Duodenal mucosa (tissue), 2 donors: ENCODE data around the gene RAB44.

ENCODE experiments used
- H3K27ac ChIP-seq: one replicate; pipeline ENCODE4 v1.7.0; 2013; ENCODE audit warnings: low read depth, low read length
- H3K27me3 ChIP-seq, 2 donors: one replicate each; pipeline ENCODE4 v1.7.0; 2013; ENCODE audit warnings: low read length in 2 of 2, control low read depth in 1 of 2; ENCODE audit not compliant: insufficient read depth in 2 of 2, control insufficient read depth in 1 of 2
- H3K36me3 ChIP-seq, 2 donors: one replicate each; pipeline ENCODE4 v1.7.0; 2013; ENCODE audit warnings: low read length in 2 of 2, control low read depth in 1 of 2; ENCODE audit not compliant: insufficient read depth in 2 of 2, control insufficient read depth in 1 of 2
- H3K4me1 ChIP-seq, 2 donors: one replicate each; pipeline ENCODE4 v1.7.0; 2013; ENCODE audit warnings: low read length in 2 of 2, control low read depth in 1 of 2; ENCODE audit not compliant: insufficient read depth in 2 of 2, control insufficient read depth in 1 of 2
- H3K4me3 ChIP-seq, 2 donors: one replicate each; pipeline ENCODE4 v1.7.0; 2013; ENCODE audit warnings: low read length in 2 of 2, low read depth in 1 of 2
- H3K9ac ChIP-seq, 2 donors: one replicate each; pipeline ENCODE4 v1.7.0; 2013; ENCODE audit warnings: low read length in 2 of 2, low read depth in 1 of 2
- H3K9me3 ChIP-seq, 2 donors: one replicate each; pipeline ENCODE4 v1.7.0; 2013; ENCODE audit warnings: low read length in 2 of 2, control low read depth in 1 of 2; ENCODE audit not compliant: control insufficient read depth in 1 of 2

RAB44 gene

GRCh38 chr6:36769183-36769675, 71.6 kb downstream of the RAB44 start:
- no peak overlapping the region for H3K9ac ChIP-seq
- no peak overlapping the region for H3K4me3 ChIP-seq
- peaks cover 10 to 23% of the 10 kb centered on the region in 2 donors for H3K4me1 ChIP-seq
- H3K9me3 ChIP-seq: no peaks in the 10 kb centered on the region
- H3K27ac ChIP-seq: no peak overlapping the region
- no peaks in the 10 kb centered on the region for H3K36me3 ChIP-seq
- no peaks in the 10 kb centered on the region for H3K27me3 ChIP-seq

DNA sequence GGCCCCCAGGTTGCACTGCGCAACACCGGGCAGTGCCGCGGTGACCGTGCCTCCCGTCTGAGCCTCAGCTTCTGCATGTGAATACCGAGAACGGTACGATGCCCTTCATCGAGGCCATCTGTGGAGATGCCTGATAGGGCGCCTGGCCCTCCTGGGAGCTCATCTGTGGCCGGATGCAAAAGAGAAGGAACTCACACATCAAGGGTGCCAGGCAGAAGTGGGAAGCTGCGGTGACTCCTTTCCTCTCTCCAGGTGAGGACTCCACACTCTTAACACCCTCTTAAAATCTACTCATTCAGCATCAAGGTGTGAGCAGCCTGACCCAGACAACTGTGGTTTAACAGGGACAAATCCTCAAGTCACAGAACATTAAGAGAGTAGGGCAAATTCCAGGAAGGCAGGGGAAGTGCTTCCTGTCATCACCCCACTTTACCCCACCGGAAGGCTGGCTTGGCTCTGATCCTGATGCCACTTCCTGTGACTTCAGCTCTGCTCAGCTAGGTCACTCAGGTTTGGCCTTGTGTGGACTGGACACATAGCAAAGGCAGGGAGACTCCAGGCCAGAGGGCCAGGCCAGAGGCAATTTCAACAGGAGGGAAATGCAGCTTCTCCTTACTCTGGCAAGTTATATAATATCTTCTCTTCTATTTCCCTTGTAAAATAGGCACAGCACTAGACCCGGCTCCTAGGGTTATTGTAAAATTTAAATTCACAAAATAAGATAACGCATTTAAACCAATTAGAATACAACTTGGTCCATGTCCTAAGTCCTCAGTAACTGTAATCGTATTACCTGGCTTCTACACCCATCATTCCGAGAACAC, 72.3 kb downstream of the RAB44 start:
- Histone ChIP-seq H3K4me3 (no peak overlapping the region), H3K9me3 (no peaks in the 10 kb centered on the region), H3K27ac (no peak overlapping the region), H3K9ac (no peak overlapping the region), H3K36me3 (no peaks in the 10 kb centered on the region), H3K27me3 (no peaks in the 10 kb centered on the region), H3K4me1 (peaks cover 10 to 23% of the 10 kb centered on the region in 2 donors)

GRCh38 chr6:36771145-36771544, 73.5 kb downstream of the RAB44 start:
- Histone ChIP-seq H3K36me3 (no peaks in the 10 kb centered on the region), H3K9me3 (no peaks in the 10 kb centered on the region), H3K27ac (no peak overlapping the region), H3K27me3 (no peaks in the 10 kb centered on the region), H3K9ac (no peak overlapping the region), H3K4me3 (no peak overlapping the region), H3K4me1 (peaks cover 10 to 20% of the 10 kb centered on the region in 2 donors)

GRCh38 chr6:36772397-36772796, 74.8 kb downstream of the RAB44 start:
- peaks cover 10 to 17% of the 10 kb centered on the region in 2 donors for H3K4me1 ChIP-seq
- no peak overlapping the region for H3K9ac ChIP-seq
- no peaks in the 10 kb centered on the region for H3K9me3 ChIP-seq
- no peaks in the 10 kb centered on the region for H3K36me3 ChIP-seq
- no peak overlapping the region for H3K27ac ChIP-seq
- no peak overlapping the region for H3K4me3 ChIP-seq
- no peaks in the 10 kb centered on the region for H3K27me3 ChIP-seq

DNA sequence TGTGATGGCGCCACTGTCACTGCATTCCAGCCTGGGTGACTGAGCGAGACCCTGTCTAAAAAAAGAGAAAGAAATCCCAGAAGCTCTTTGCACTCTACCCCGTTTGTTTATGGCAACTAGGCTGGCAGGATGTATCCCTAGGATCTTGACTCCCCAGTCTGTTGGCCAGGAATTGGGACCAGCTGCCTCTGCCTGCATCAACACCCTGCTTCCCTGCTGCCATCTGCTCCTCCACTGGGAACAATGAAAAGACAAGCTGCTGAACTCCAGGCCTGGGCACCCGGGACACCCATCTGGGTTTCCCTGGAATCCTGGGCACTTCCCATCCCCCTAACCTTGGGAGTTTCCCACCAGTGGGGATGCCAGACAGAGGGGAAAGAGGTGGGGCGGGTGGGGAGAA, 76.7 kb downstream of the RAB44 start:
- Histone ChIP-seq H3K36me3 (no peaks in the 10 kb centered on the region), H3K27me3 (peaks cover 2 to 4% of the 10 kb centered on the region in 2 donors), H3K27ac (no peak overlapping the region), H3K4me3 (no peak overlapping the region), H3K9ac (no peak overlapping the region), H3K4me1 (peaks cover 7 to 8% of the 10 kb centered on the region in 2 donors), H3K9me3 (no peaks in the 10 kb centered on the region)

GRCh38 chr6:36776167-36776566, 78.5 kb downstream of the RAB44 start:
- H3K4me3 ChIP-seq: no peak overlapping the region
- no peak overlapping the region for H3K27ac ChIP-seq
- no peak overlapping the region for H3K9ac ChIP-seq
- H3K4me1 ChIP-seq: peaks cover 9 to 12% of the 10 kb centered on the region in 2 donors
- H3K9me3 ChIP-seq: no peaks in the 10 kb centered on the region
- peaks cover 3 to 4% of the 10 kb centered on the region in 2 donors for H3K27me3 ChIP-seq
- no peaks in the 10 kb centered on the region for H3K36me3 ChIP-seq

- H3K27ac ChIP-seq: no peak overlapping the region
- peaks cover 3 to 4% of the 10 kb centered on the region in 2 donors for H3K27me3 ChIP-seq
- no peaks in the 10 kb centered on the region for H3K36me3 ChIP-seq
- no peaks in the 10 kb centered on the region for H3K9me3 ChIP-seq
- H3K4me1 ChIP-seq: peaks cover 9 to 12% of the 10 kb centered on the region in 2 donors
- no peak overlapping the region for H3K4me3 ChIP-seq
- H3K9ac ChIP-seq: no peak overlapping the region
Observed at GRCh38 chr6:36777801-36778200, 80.2 kb downstream of the RAB44 start.

DNA sequence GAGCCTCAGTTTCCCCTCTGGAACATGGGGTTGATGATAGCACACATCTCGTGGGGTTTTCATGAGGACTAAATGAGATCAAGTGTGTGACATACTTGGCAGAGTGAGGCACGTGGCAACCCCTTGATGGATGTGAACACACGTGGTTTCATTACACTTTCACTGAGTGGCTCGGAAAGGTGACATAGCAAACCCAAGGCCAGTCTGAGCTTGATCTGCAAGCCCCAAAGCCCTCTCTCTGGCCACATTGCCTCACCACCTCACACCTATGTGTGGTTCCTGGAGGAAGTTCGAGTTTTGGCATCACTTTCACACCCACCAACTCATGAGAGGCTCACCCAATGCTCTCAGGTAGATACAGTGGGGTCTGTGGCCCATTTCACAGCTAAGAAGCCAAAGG, 81.6 kb downstream of the RAB44 start:
- Histone ChIP-seq H3K4me1 (peaks cover 9 to 12% of the 10 kb centered on the region in 2 donors), H3K36me3 (no peaks in the 10 kb centered on the region), H3K27ac (no peak overlapping the region), H3K27me3 (peaks cover 3 to 4% of the 10 kb centered on the region in 2 donors), H3K9ac (no peak overlapping the region), H3K9me3 (no peaks in the 10 kb centered on the region), H3K4me3 (no peak overlapping the region)

GRCh38 chr6:36780442-36781177, 83.0 kb downstream of the RAB44 start:
- Histone ChIP-seq H3K4me1 (peaks cover 9 to 12% of the 10 kb centered on the region in 2 donors), H3K36me3 (no peaks in the 10 kb centered on the region), H3K9me3 (no peaks in the 10 kb centered on the region), H3K27me3 (peaks cover 3 to 4% of the 10 kb centered on the region in 2 donors), H3K9ac (no peak overlapping the region), H3K4me3 (peak overlapping the region in 1 of 2 donors; percentile 32), H3K27ac (no peak overlapping the region)

GRCh38 chr6:36781669-36782068, 84.0 kb downstream of the RAB44 start:
- Histone ChIP-seq H3K36me3 (no peaks in the 10 kb centered on the region), H3K27ac (no peak overlapping the region), H3K9ac (no peak overlapping the region), H3K9me3 (no peaks in the 10 kb centered on the region), H3K4me1 (peaks cover 9 to 12% of the 10 kb centered on the region in 2 donors), H3K27me3 (peaks cover 3 to 4% of the 10 kb centered on the region in 2 donors), H3K4me3 (no peak overlapping the region)
